Mucosa of stomach (tissue), 1 donor: ENCODE measurements around the gene CIP2A.

ENCODE experiments used
- H3K27me3 ChIP-seq: one replicate; pipeline ENCODE4 v1.7.0; 2013; ENCODE audit warnings: mild to moderate bottlenecking, low read length; ENCODE audit not compliant: control insufficient read depth, insufficient read depth
- H3K36me3 ChIP-seq: one replicate; pipeline ENCODE4 v1.7.0; 2013; ENCODE audit warnings: low read length; ENCODE audit not compliant: control insufficient read depth, insufficient read depth
- H3K4me1 ChIP-seq: one replicate; pipeline ENCODE4 v1.7.0; 2013; ENCODE audit warnings: mild to moderate bottlenecking, low read length; ENCODE audit not compliant: control insufficient read depth, insufficient read depth
- H3K4me3 ChIP-seq: one replicate; pipeline ENCODE4 v1.7.0; 2013; ENCODE audit warnings: low read length
- H3K9ac ChIP-seq: one replicate; pipeline ENCODE4 v1.7.0; 2013; ENCODE audit warnings: mild to moderate bottlenecking, low read length, moderate library complexity
- H3K9me3 ChIP-seq: one replicate; pipeline ENCODE4 v1.7.0; 2013; ENCODE audit warnings: mild to moderate bottlenecking, low read length, moderate library complexity; ENCODE audit not compliant: control insufficient read depth
- donor health status: Pancreatic carcinoma.

Gene CIP2A

DNA sequence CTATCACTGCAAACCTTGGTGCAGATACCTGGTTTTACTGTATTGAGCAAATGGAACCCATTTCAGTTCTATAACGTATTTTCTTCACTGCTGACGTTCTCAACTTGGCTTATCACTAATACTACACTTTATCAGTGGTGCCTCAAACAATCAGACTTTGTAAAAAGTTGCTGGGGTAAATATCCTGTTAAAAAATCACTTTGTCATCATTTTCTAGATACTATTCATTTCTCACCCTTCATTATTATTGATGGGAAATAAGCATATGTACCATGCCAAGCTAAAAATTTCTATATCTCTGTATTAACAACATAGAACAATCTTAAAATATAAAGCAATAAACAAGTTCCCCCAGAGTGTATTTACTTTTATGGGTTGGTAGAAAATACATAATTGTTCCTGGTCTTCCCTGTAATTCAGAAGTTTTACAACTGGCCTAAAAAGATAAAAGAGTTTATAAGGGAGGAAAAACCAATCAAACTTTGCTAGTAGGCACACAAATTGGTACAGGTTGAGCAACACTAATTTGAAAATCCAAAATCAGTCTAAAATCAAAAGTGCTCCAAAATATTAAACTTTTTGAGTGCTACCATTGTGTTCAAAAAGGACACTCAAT is 33.2 kb downstream of the CIP2A start:
- Histone ChIP-seq H3K27me3 (no peaks in the 10 kb centered on the region), H3K4me1 (peaks cover 10% of the 10 kb centered on the region), H3K4me3 (no peak overlapping the region), H3K9me3 (no peaks in the 10 kb centered on the region), H3K9ac (no peak overlapping the region), H3K36me3 (no peaks in the 10 kb centered on the region)

DNA sequence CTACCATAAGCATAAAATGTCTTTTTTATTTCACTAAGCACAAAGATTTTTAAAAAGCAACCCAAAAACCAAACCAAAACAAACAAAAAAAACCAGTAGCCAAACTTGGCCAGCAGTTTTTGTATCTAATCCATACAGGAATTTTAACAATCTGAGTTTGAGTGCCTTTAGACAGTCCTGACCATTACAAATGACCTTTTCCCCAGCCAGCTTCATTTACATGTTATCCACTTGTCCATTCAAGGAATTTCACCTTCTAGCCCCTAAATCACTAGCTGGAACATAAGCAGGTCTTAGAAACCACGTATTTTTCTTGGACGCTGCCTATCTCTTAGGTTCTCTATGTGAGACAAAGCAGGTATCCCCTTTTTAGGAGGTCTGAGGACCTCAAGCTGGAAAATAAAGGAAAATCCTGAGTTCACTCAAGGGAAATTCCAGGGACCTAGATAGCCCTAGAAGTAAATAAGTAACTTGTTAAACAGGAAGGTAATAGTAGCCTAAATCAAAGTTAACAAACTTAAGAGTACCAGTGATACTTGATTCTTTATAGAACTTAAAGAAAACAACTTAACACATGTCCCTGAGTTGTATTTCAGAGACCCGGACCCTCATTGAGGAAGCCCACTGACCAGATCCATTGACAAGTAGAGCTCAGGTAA is 34.2 kb downstream of the CIP2A start:
- H3K4me3 ChIP-seq = no peak overlapping the region
- no peaks in the 10 kb centered on the region for H3K9me3 ChIP-seq
- H3K36me3 ChIP-seq = no peaks in the 10 kb centered on the region
- no peaks in the 10 kb centered on the region for H3K27me3 ChIP-seq
- peaks cover 10% of the 10 kb centered on the region for H3K4me1 ChIP-seq
- H3K9ac ChIP-seq = no peak overlapping the region

DNA sequence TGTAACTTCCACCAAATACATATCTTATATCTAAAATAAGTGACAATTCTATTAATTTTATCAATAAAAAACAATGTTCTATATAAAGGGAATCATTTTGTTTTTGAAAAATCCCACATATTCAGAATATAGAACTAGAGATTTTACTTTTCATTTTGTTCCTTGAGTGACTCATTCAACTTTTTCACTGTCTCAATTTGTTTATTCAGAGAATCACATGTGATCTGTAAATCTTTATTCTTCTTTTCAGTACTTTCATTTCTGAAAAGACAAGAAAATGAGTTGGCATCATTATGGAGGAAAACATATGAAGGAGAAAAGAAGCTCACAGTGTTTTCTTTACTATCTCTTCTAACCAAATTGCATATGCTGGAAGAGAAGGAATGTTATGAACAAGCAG is 35.0 kb downstream of the CIP2A start:
- no peak overlapping the region for H3K9ac ChIP-seq
- H3K4me3 ChIP-seq = no peak overlapping the region
- H3K27me3 ChIP-seq = no peaks in the 10 kb centered on the region
- no peaks in the 10 kb centered on the region for H3K36me3 ChIP-seq
- no peaks in the 10 kb centered on the region for H3K9me3 ChIP-seq
- H3K4me1 ChIP-seq = peaks cover 10% of the 10 kb centered on the region

GRCh38 chr3:108552267-108553159 is 36.7 kb downstream of the CIP2A start:
- Histone ChIP-seq H3K9ac (no peak overlapping the region), H3K27me3 (no peaks in the 10 kb centered on the region), H3K4me1 (peaks cover 10% of the 10 kb centered on the region), H3K36me3 (no peaks in the 10 kb centered on the region), H3K4me3 (no peak overlapping the region), H3K9me3 (no peaks in the 10 kb centered on the region)

DNA sequence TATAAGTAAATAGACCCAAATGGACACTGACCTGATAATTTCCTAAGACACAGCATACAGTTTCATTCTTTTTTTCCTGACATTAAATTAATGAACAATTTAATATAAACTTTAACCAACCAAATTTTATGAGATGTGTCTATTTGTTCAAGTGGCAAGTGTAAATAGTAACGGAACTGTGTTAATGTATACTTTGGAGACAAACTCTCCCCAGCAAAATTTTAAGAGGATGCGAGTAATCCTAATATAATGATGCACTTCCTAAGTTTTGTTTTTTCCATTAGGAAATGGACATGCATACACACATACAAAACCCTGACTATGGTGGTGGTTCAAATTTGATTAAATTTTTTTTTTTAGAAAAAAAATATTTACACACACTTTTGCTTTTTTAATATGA is 40.4 kb downstream of the CIP2A start:
- no peaks in the 10 kb centered on the region for H3K9me3 ChIP-seq
- no peaks in the 10 kb centered on the region for H3K4me1 ChIP-seq
- H3K36me3 ChIP-seq = no peaks in the 10 kb centered on the region
- H3K9ac ChIP-seq = no peak overlapping the region
- H3K4me3 ChIP-seq = no peak overlapping the region
- H3K27me3 ChIP-seq = no peaks in the 10 kb centered on the region

DNA sequence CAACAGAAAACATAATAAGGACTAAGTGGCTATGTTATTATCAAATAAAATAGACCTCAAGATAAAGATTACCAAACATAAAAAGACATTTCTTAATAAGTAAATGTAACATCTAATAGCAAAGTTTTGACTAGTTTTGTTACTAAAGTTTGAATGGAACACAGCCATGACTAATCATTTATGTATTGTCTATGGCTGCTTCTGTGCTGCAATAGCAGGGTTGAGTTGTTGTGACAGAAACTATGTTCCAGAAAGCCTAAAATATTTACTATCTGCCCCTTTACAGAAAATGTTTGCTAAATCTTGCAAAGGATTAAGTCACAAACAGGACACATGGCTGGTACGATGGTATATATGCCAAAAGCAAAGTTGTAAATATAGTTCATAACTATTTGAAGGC is 40.9 kb downstream of the CIP2A start:
- H3K27me3 ChIP-seq = no peaks in the 10 kb centered on the region
- H3K4me1 ChIP-seq = no peaks in the 10 kb centered on the region
- H3K9me3 ChIP-seq = no peaks in the 10 kb centered on the region
- no peaks in the 10 kb centered on the region for H3K36me3 ChIP-seq
- no peak overlapping the region for H3K9ac ChIP-seq
- H3K4me3 ChIP-seq = no peak overlapping the region

DNA sequence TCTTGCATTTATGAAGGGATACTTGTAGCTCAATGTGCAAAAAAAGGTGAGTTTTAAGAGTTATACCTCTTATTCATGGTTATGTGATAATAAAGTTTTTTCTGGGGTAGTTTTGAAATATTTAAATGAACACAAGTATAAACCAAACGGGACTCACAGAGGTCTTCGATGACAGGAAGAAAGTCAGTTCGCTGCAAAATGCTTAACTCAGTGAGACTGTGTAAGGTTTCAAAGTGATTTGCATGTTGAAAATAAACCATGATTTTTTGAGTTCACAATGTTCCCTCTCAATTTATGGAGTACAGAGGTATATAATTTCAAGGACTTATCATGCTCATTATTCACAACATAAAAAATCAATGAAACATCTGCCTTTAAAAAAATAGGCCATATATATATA is 42.5 kb downstream of the CIP2A start:
- Histone ChIP-seq H3K27me3 (no peaks in the 10 kb centered on the region), H3K9ac (no peak overlapping the region), H3K9me3 (no peaks in the 10 kb centered on the region), H3K4me3 (no peak overlapping the region), H3K36me3 (no peaks in the 10 kb centered on the region), H3K4me1 (no peaks in the 10 kb centered on the region)

DNA sequence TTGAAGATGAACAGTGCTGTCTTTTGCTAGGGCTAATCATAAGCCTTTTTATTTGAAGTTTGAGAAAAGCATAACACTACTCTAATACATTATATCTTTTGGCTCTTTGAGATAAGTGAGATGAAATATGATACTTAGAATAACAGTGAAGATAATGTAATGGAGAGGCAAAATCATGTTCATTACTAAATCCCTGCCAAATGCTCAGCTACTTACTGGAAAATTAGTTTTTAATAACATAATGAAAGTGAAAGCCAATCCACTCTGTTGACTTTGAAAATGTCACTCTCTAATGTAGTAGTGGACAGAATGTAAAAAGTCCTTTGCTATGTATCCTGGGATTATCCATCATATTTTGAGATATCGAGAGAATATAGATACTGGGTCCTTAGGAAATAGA is 43.0 kb downstream of the CIP2A start:
- Histone ChIP-seq H3K27me3 (no peaks in the 10 kb centered on the region), H3K36me3 (no peaks in the 10 kb centered on the region), H3K4me1 (no peaks in the 10 kb centered on the region), H3K9me3 (no peaks in the 10 kb centered on the region), H3K4me3 (no peak overlapping the region), H3K9ac (no peak overlapping the region)

DNA sequence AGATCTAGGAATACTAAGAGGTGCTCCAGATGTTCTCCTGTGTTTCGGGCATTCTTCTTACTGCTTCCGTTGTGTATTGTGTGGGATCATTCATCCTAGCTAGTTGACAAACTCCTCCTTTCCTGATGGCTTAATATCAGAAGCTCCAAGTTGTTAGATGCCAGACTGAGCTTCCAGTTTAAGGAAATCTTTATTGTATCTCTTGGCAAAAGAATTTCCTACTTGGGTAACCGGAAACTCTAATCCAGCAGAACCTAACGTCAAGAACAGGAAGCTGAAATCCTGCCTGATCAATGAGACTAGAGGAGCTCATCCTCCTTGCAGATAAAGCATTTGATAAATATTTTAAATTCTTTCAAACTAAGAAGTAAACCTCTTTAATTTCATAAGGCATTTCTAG is 51.2 kb downstream of the CIP2A start:
- H3K27me3 ChIP-seq = no peaks in the 10 kb centered on the region
- H3K4me3 ChIP-seq = no peak overlapping the region
- no peaks in the 10 kb centered on the region for H3K9me3 ChIP-seq

GRCh38 chr3:108528459-108529252 is 60.6 kb downstream of the CIP2A start:
- Histone ChIP-seq H3K36me3 (no peaks in the 10 kb centered on the region), H3K9me3 (no peaks in the 10 kb centered on the region), H3K4me3 (no peak overlapping the region), H3K4me1 (no peaks in the 10 kb centered on the region), H3K9ac (no peak overlapping the region), H3K27me3 (no peaks in the 10 kb centered on the region)

More for the DNA sequence above, 51.2 kb downstream of the CIP2A start:
- Histone ChIP-seq H3K36me3 (no peaks in the 10 kb centered on the region), H3K9ac (no peak overlapping the region), H3K4me1 (no peaks in the 10 kb centered on the region)

- H3K27me3 ChIP-seq = no peaks in the 10 kb centered on the region
- no peak overlapping the region for H3K9ac ChIP-seq
- H3K9me3 ChIP-seq = no peaks in the 10 kb centered on the region
- no peak overlapping the region for H3K4me3 ChIP-seq
- no peaks in the 10 kb centered on the region for H3K36me3 ChIP-seq
- no peaks in the 10 kb centered on the region for H3K4me1 ChIP-seq
Observed at GRCh38 chr3:108527817-108528216, 61.4 kb downstream of the CIP2A start.
